IMR-90 (cell line): Measurements from ENCODE around the gene IGFBP3. TPM values are rescaled to one million over a fixed set of nuclear protein-coding genes. Genes with fewer than 3 reads are reported as not detected.

Experiments
- ATAC-seq: fragments of 200-7000 bp; cut with Tn5 transposase; 2 replicates; pipeline ENCODE4 v1.9.1; 2020; ENCODE audit warnings: low read depth, mild to moderate bottlenecking, moderate library complexity
- Bru-seq: library from RNA; stranded (reverse); fragments of 400-500 nt; gene quantifications from one replicate; lab custom pipeline; 2021; lab: Mats Ljungman, UMichigan
- BruChase-seq, 2 experiments: library from RNA; stranded (reverse); fragments of 400-500 nt; gene quantifications; one replicate each; lab custom pipeline; 2021; lab: Mats Ljungman, UMichigan
- BruUV-seq: library from RNA; stranded (reverse); fragments of 400-500 nt; replicated peaks from 2 replicates; lab custom pipeline; 2021; lab: Mats Ljungman, UMichigan
- CTCF ChIA-PET: fragments of 300-600 bp; formaldehyde crosslinking; extraction: SDS; loops from one replicate; lab custom pipeline; 2021; ENCODE audit warnings: antibody characterized with exemption; lab: Yijun Ruan, JAX
- POLR2A ChIA-PET: fragments of 300-600 bp; sonication (Branson Sonifier 250); formaldehyde crosslinking; loops from one replicate; lab custom pipeline; 2022; ENCODE audit warnings: antibody characterized with exemption; ENCODE audit not compliant: unreplicated experiment; lab: Charles Lee
- DNase-seq: peaks from one replicate; pipeline ENCODE4 v3.0.0; 2013
- H2AFZ ChIP-seq: replicated peaks from 2 replicates; pipeline ENCODE3; 2013; ENCODE audit warnings: low read length, mild to moderate bottlenecking; ENCODE audit not compliant: poor library complexity
- H2AK5ac ChIP-seq: 2 replicates; pipeline ENCODE4 v1.6.1; 2013; ENCODE audit warnings: low read depth, low read length, inconsistent platforms
- H2AK9ac ChIP-seq: replicated peaks from 2 replicates; pipeline ENCODE3; 2013; ENCODE audit warnings: mild to moderate bottlenecking, low read depth, low read length, moderate library complexity; ENCODE audit not compliant: poor library complexity
- H2BK120ac ChIP-seq: 2 replicates; pipeline ENCODE4 v1.6.1; 2013; ENCODE audit warnings: low read depth, low read length, inconsistent platforms
- H2BK15ac ChIP-seq: 3 replicates; pipeline ENCODE4 v1.6.1; 2013; ENCODE audit warnings: low read depth, low read length, inconsistent platforms
- H2BK20ac ChIP-seq: 2 replicates; pipeline ENCODE4 v1.6.1; 2013; ENCODE audit warnings: low read depth, mild to moderate bottlenecking, inconsistent platforms, low read length, moderate library complexity
- H2BK5ac ChIP-seq: 2 replicates; pipeline ENCODE4 v1.6.1; 2013; ENCODE audit warnings: mild to moderate bottlenecking, low read depth, low read length, inconsistent platforms; ENCODE audit not compliant: poor library complexity, severe bottlenecking
- H3K14ac ChIP-seq: replicated peaks from 2 replicates; pipeline ENCODE4 v1.6.1; 2013; ENCODE audit warnings: low read depth, low read length, inconsistent platforms
- H3K18ac ChIP-seq: 2 replicates; pipeline ENCODE4 v1.6.1; 2013; ENCODE audit warnings: low read depth, low read length, control low read depth
- H3K23ac ChIP-seq: 2 replicates; pipeline ENCODE4 v1.6.1; 2013; ENCODE audit warnings: low read depth, low read length, inconsistent platforms
- H3K27ac ChIP-seq: 2 replicates; pipeline ENCODE4 v1.5.1; 2013; ENCODE audit warnings: mild to moderate bottlenecking, control low read depth, low read length; ENCODE audit not compliant: insufficient read depth
- H3K27me3 ChIP-seq: 2 replicates; pipeline ENCODE4 v1.6.1; 2013; ENCODE audit warnings: low read length; ENCODE audit not compliant: control insufficient read depth, insufficient read depth
- H3K36me3 ChIP-seq: 2 replicates; pipeline ENCODE4 v1.6.1; 2013; ENCODE audit warnings: low read length, mixed read lengths; ENCODE audit not compliant: control insufficient read depth, insufficient read depth
- H3K4ac ChIP-seq: 2 replicates; pipeline ENCODE4 v1.6.1; 2013; ENCODE audit warnings: low read depth, low read length, inconsistent platforms
- H3K4me1 ChIP-seq: 2 replicates; pipeline ENCODE4 v1.6.1; 2013; ENCODE audit warnings: low read length, mixed read lengths; ENCODE audit not compliant: control insufficient read depth, insufficient read depth
- H3K4me2 ChIP-seq: 2 replicates; pipeline ENCODE4 v1.6.1; 2013; ENCODE audit warnings: low read depth, mild to moderate bottlenecking, control low read depth, low read length, moderate library complexity
- H3K4me3 ChIP-seq: 2 replicates; pipeline ENCODE4 v1.5.1; 2013; ENCODE audit warnings: low read depth, mild to moderate bottlenecking, control low read depth, low read length, moderate library complexity; ENCODE audit not compliant: insufficient read depth
- H3K56ac ChIP-seq: 2 replicates; pipeline ENCODE4 v1.6.1; 2013; ENCODE audit warnings: low read length, inconsistent platforms; ENCODE audit not compliant: insufficient read depth; ENCODE audit errors: extremely low read depth
- H3K79me1 ChIP-seq, 2 experiments: 2 replicates each; pipeline ENCODE4 v1.6.1; 2013; ENCODE audit warnings: low read length in 2 of 2, inconsistent platforms in 1 of 2, low read depth in 1 of 2
- H3K9ac ChIP-seq: 2 replicates; pipeline ENCODE4 v1.6.1; 2013; ENCODE audit warnings: low read depth, low read length, control low read depth
- H3K9me1 ChIP-seq: 2 replicates; pipeline ENCODE4 v1.6.1; 2013; ENCODE audit warnings: low read length, inconsistent platforms; ENCODE audit not compliant: insufficient read depth
- H3K9me3 ChIP-seq: 2 replicates; pipeline ENCODE4 v1.6.1; 2013; ENCODE audit warnings: low read length; ENCODE audit not compliant: control insufficient read depth, insufficient read depth
- H4K20me1 ChIP-seq: 2 replicates; pipeline ENCODE4 v1.6.1; 2013; ENCODE audit warnings: low read length, inconsistent platforms; ENCODE audit not compliant: insufficient read depth
- H4K5ac ChIP-seq: 2 replicates; pipeline ENCODE4 v1.6.1; 2013; ENCODE audit warnings: mild to moderate bottlenecking, low read depth, low read length, control low read depth
- H4K8ac ChIP-seq, 2 experiments: 2 replicates each; pipeline ENCODE4 v1.6.1; 2013; ENCODE audit warnings: low read depth in 2 of 2, low read length in 2 of 2, control low read depth in 1 of 2, inconsistent platforms in 1 of 2
- H4K91ac ChIP-seq: 2 replicates; pipeline ENCODE4 v1.6.1; 2013; ENCODE audit warnings: low read depth, low read length, inconsistent platforms; ENCODE audit not compliant: insufficient read depth
- BHLHE40 ChIP-seq: fragments of 150-350 bp; IDR thresholded peaks from 2 replicates; pipeline ENCODE4 v1.6.1; 2016; ENCODE audit warnings: mild to moderate bottlenecking, low read depth, low read length
- MAZ ChIP-seq: IDR thresholded peaks from 2 replicates; pipeline ENCODE4 v1.6.1; 2012; ENCODE audit warnings: low read depth, mild to moderate bottlenecking, low read length, improper control_type of control experiment, moderate library complexity, borderline replicate concordance
- MXI1 ChIP-seq: IDR thresholded peaks from 2 replicates; pipeline ENCODE4 v1.6.1; 2012; ENCODE audit warnings: low read depth, mild to moderate bottlenecking, low read length, moderate library complexity, borderline replicate concordance
- POLR2A ChIP-seq: IDR thresholded peaks from 2 replicates; pipeline ENCODE4 v1.6.1; 2012; ENCODE audit warnings: mild to moderate bottlenecking, low read depth, low read length
- RFX5 ChIP-seq: IDR thresholded peaks from 2 replicates; pipeline ENCODE4 v1.8.0; 2012; ENCODE audit warnings: low read depth, mild to moderate bottlenecking, low read length, moderate library complexity
- WGBS, 2 experiments: methylation state at CpG; one replicate each; pipeline versions ENCODE4 v1.1.5 to v1.1.7; 2013; ENCODE audit warnings: missing lambda C conversion rate in 2 of 2; ENCODE audit not compliant: insufficient read length in 1 of 2; ENCODE audit errors: extremely low coverage in 2 of 2; 5-methylcytosine and 5-hydroxymethylcytosine counted together
- dilution Hi-C: fragments of 300-500 bp; cut with HindIII; formaldehyde crosslinking; loops from one replicate; pipeline ENCODE4 v1.14.3; 2018; ENCODE audit warnings: low sequenced_read_pairs; ENCODE audit not compliant: unreplicated experiment
- in situ Hi-C: fragments of 300-500 bp; cut with MboI; formaldehyde crosslinking; loops from 3 replicates; pipeline ENCODE4 v1.14.3; 2019; ENCODE audit warnings: low sequenced_read_pairs, inconsistent platforms, mixed read lengths
- intact Hi-C: fragments of 100-400 bp; cut with micrococcal nuclease; formaldehyde crosslinking; loops from 2 replicates; pipeline ENCODE4 v1.10.0; 2022
- long read RNA-seq: library from polyadenylated mRNA; unstranded; transcript quantifications from one replicate; pipeline ENCODE4 v2.0.0, GENCODE V29; 2021; ENCODE audit not compliant: unreplicated experiment
- polyA plus RNA-seq, 3 experiments: library from polyadenylated mRNA; depleted of rRNA; stranded (reverse); fragments of >200 nt; gene quantifications; 2 replicates each; pipeline ENCODE4 v1.2.3, GENCODE V29; 2012; ENCODE audit warnings: low replicate concordance in 1 of 3
- total RNA-seq: library from RNA; depleted of rRNA; stranded (reverse); fragments of >200 nt; gene quantifications from 2 replicates; pipeline ENCODE4 v1.2.3, GENCODE V29; 2012; rRNA removed
- TF ChIP-seq, protein P1 (sequence below): fragments of 150-350 bp; IDR thresholded peaks from 2 replicates; pipeline ENCODE4 v1.6.1; 2017; ENCODE audit warnings: mild to moderate bottlenecking, antibody characterized with exemption, low read length, low read depth

IGFBP3 gene, protein sequence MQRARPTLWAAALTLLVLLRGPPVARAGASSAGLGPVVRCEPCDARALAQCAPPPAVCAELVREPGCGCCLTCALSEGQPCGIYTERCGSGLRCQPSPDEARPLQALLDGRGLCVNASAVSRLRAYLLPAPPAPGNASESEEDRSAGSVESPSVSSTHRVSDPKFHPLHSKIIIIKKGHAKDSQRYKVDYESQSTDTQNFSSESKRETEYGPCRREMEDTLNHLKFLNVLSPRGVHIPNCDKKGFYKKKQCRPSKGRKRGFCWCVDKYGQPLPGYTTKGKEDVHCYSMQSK
- total RNA-seq, result 272 and 308 TPM in 2 replicates
- 601 and 692 TPM in 2 replicates for polyA plus RNA-seq (2012; rRNA removed)
- 282 and 675 TPM in 2 replicates for polyA plus RNA-seq (2012; cell fraction: cytosol; rRNA removed)
- 407 and 421 TPM in 2 replicates for polyA plus RNA-seq (2012; cell fraction: nucleus; rRNA removed; ENCODE audit: low replicate concordance)
- percentile 98 among the genes with signal in this experiment for Bru-seq, nascent RNA
- BruChase-seq, experiment 1, labeled RNA remaining after a 6-hour chase, result percentile 99 among the genes with signal in this experiment
- BruChase-seq, experiment 2, labeled RNA remaining after a 2-hour chase, result percentile 97 among the genes with signal in this experiment
- long read RNA-seq, transcript IGFBP3-201 (5 exons, 2,262 nt), result major isoform, 1,026 of 1,114 reads
- long read RNA-seq, transcript IGFBP3-207 (2 exons, 583 nt), result minor isoform, 8 of 1,114 reads
- long read RNA-seq, partial matches to known transcripts, result 20 of 1,114 reads
- long read RNA-seq, other reads (novel, unspliced or antisense), result 58 of 1,114 reads

DNA sequence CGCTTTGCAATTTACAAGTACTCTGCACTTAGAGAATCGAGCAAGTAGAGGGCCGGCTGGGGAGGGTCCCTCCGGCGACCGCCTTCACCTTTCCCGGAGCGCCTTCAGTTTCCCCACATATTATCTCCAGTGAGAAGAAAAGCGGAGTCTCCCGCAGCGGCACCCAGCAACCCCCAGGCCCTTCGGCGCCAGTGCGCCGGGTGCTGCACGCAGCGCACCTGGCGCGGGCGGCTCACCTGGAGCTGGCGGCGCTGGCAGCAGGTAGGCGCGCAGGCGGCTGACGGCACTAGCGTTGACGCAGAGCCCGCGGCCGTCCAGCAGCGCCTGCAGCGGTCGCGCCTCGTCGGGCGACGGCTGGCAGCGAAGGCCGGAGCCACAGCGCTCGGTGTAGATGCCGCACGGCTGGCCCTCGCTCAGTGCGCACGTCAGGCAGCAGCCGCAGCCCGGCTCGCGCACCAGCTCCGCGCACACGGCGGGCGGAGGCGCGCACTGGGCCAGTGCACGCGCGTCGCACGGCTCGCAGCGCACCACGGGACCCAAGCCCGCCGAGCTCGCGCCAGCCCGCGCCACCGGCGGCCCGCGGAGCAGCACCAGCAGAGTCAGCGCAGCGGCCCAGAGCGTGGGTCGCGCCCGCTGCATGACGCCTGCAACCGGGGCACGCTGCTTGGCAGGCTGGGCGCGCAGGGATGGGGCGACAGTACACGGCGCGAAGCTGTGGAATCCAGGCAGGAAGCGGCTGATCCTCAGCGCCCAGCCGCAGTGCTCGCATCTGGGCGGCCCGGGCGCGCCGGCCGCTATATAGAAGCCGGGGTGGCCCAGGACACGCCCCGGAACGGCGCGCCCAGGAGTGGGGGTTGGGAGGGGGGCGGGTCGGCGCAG is at the start of gene IGFBP3:
Gene IGFBP3 (minus strand): TSS at position 771 of the 879 bp plus-strand sequence. CDS start 132 bp downstream, at position 639.
- peak within 1 kb of the TSS; percentile 38 for H2BK5ac ChIP-seq
- H3K9me3 ChIP-seq, result no peaks in the 10 kb centered on the region
- peak within 1 kb of the TSS in 1 of 2 experiments; percentile 11; a peak in 1 of 4 replicates for H4K8ac ChIP-seq
- peaks cover 10% of the 10 kb centered on the region for H3K36me3 ChIP-seq
- peaks cover 15% of the 10 kb centered on the region for H3K9me1 ChIP-seq
- POLR2A ChIA-PET, result interaction anchor here (0.6 to 0.7 kb wide), 2 partner anchors 133 to 368 kb away, joined by 3 to 4 read pairs; no protein-coding TSS in a partner anchor
- peak within 1 kb of the TSS; percentile 38 for H3K4ac ChIP-seq
- H3K14ac ChIP-seq, result peak within 1 kb of the TSS; percentile 4; the same call in 1 of the 2 replicates
- no peak within 1 kb of the TSS for H4K5ac ChIP-seq
- CTCF ChIA-PET, result interaction anchor here (1.2 kb wide), 2 partner anchors 438 to 1199 kb away, joined by 3 to 4 read pairs; no protein-coding TSS in a partner anchor
- H2AK5ac ChIP-seq, result peak within 1 kb of the TSS; percentile 5; the same call in 1 of the 2 replicates
- intact Hi-C loops, result loop anchor here (5.0 to 10.0 kb wide), 6 partner anchors 114 to 832 kb away; no protein-coding TSS in a partner anchor
- H3K4me1 ChIP-seq, result peaks cover 17% of the 10 kb centered on the region
- TF ChIP-seq POLR2A (peak; percentile 84), RFX5 (no peak), BHLHE40 (peak; percentile 40; the same call in 1 of the 2 replicates), MAZ (no peak), MXI1 (peak; percentile 53; the same call in 1 of the 2 replicates)
- TF ChIP-seq, protein P1, sequence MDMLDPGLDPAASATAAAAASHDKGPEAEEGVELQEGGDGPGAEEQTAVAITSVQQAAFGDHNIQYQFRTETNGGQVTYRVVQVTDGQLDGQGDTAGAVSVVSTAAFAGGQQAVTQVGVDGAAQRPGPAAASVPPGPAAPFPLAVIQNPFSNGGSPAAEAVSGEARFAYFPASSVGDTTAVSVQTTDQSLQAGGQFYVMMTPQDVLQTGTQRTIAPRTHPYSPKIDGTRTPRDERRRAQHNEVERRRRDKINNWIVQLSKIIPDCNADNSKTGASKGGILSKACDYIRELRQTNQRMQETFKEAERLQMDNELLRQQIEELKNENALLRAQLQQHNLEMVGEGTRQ, result peak; percentile 53; the same call in 1 of the 2 replicates
- H3K27me3 ChIP-seq, result no peaks in the 10 kb centered on the region
- WGBS, 2 experiments, result 0% methylated on average over 46 of the region's 111 CpGs; no CpG with 5 or more reads in 1 of the 2 experiments
- peaks cover 12 to 23% of the 10 kb centered on the region in 2 experiments; a peak in 3 of 4 replicates for H3K79me1 ChIP-seq
- H2BK15ac ChIP-seq, result no peak within 1 kb of the TSS
- 0 out of 2 replicates have a peak within 1 kb of the TSS, but pooled peaks have one; percentile 5 for H2BK20ac ChIP-seq
- peaks cover 25% of the 10 kb centered on the region for H4K20me1 ChIP-seq
- peak within 1 kb of the TSS; percentile 64; the same call in 1 of the 2 replicates for H3K23ac ChIP-seq
- H2AK9ac ChIP-seq, result peak within 1 kb of the TSS; percentile 75
- dilution Hi-C loops, result no loop called here
- peak within 1 kb of the TSS; percentile 71; the same call in 1 of the 2 replicates for H3K9ac ChIP-seq
- H2BK120ac ChIP-seq, result peak within 1 kb of the TSS; percentile 68
- BruUV-seq, result TSS peak; percentile 92
- H2AFZ ChIP-seq, result peak within 1 kb of the TSS; percentile 92
- H4K91ac ChIP-seq, result peak within 1 kb of the TSS; percentile 33
- H3K4me3 ChIP-seq, result peak within 1 kb of the TSS; percentile 85
- no peak within 1 kb of the TSS; the same call in 1 of the 2 replicates for H3K18ac ChIP-seq
- peak within 1 kb of the TSS; percentile 87 for H3K4me2 ChIP-seq
- in situ Hi-C loops, result loop anchor here (5.0 to 25.0 kb wide), 3 partner anchors 432 to 1167 kb away; no protein-coding TSS in a partner anchor
- no peak within 1 kb of the TSS for H3K56ac ChIP-seq
- peak; percentile 74 for ATAC-seq
- DNase-seq, result peak; percentile 69
- H3K27ac ChIP-seq, result peak within 1 kb of the TSS; percentile 47; the same call in 1 of the 2 replicates
